HL-60/S4 treated with phorbol 12-myristate 13-acetate at 8.2 ng/mL for 4 days and 3 days (cell line): Measurements from ENCODE around the gene PLIN3.
"Not testable (repeated sequence)": the region's sequence is repeated elsewhere in the genome, so short reads cannot be mapped to it uniquely, and the experiment has no call there.

Experiments
- in situ Hi-C: fragments of 300-500 bp; cut with MboI; formaldehyde crosslinking; loops from 2 replicates; pipeline ENCODE4 v1.15.0; 2022; ENCODE audit warnings: low sequenced_read_pairs

Gene PLIN3

DNA sequence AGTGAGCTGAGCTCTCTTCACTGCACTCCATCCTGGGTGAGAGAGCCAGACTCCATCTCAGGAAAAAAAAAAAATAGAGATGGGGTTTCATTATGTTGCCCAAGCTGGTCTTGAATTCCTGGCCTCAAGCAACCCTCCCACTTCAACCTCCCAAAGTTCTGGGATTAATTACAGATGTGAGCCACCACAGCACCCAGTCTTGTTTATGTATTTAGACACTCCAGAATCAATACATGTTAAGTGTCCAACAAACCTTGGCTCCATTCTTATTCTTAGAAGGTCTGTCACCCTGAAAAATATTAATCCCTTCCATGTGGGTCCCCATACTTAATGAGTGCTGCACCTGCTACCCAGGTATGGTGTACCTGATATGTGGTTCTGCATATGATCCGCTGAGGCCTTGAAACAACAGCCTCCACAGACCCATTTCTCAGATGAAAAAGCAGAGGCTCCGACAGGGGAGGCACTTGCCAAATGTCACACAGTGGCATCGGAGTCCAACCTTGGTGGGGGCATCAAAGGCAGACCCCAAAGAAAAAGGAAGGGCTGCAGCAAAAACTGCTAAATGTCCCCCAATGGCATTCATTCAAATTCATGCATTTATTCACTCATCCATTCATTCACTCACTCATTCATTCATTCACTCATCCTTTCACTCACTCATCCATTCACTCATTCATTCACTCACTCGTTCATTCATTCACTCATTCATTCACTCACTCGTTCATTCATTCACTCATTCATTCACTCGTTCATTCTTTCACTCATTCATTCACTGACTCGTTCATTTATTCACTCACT lies 52.6 kb downstream of the PLIN3 start:
- in situ Hi-C loops = no loop called here

DNA sequence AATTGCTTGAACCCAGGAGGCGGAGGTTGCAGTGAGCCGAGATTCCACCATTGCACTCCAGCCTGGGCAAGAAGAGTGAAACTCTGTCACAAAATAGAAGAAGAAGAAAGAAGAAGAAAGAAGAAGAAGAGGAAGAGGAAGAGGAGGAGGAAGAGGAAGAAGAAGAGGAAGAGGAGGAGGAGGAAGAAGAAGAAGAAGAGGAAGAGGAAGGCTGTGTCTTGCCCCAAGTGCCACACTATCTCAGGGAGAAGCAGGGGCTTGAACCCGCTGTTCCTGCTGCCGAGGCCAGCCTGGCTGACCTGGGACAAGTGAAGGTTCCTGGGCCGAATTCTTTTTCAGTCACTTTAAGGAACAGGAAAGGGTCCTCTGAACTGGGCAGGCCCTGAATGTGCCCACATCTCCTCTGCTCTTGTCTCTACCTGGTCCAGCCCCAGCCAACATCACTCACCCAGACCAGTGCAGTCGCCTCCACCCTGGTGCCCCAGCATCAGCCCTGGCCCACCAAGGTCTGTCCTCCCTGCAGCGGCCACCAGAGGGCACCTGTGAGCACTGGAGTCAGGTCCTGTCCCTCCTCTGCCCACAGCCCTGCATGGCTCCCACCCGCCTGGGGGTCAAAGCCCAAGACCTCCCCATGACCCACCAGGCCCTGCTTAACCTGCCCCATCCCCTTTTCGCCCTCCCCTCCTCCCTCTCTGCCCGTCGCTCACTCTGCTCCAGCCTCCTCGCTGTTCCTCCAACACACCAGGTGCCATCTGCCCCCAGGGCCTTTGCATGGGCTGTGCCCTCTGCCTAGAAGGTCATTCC lies 55.9 kb downstream of the PLIN3 start:
- in situ Hi-C loops = no loop called here

DNA sequence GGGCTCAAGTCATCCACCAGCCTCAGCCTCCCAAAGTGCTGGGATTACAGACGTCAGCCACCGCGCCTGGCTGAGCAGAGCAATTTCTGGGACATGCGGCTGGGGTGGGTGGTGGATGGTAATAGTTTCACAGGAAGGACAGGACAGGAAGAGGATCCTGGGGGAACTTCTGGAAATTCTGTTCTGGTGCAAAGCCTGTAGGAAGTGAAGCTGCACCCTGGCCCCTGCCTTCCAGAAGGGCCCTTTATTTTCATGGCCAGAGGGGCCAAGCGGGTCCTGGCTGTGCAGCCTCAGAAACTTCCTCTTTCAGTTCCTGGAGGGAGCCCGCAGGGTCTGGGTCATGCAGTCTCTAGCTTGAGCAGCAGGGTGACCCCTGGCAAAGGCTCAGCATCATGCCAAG lies 60.3 kb downstream of the PLIN3 start:
- in situ Hi-C loops = no loop called here

DNA sequence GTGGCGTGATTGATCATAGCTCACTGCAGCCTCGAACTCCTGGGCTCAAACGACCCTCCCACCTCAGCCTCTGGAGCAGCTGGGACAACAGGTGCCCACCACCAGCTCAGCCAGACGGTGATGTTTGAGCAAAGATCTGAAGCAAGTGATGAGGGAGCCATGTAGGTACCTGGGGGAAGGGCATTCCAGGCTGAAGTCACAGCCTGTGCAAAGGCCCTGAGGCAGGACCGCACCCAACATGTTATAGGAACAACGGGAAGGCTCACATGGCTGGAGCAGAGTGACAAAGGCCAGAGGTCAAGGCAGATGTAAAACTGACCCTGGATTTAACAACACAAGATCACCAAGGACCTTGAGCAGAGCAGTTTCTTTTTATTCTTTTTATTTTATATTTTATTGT lies 61.1 kb downstream of the PLIN3 start:
- in situ Hi-C loops = no loop called here

DNA sequence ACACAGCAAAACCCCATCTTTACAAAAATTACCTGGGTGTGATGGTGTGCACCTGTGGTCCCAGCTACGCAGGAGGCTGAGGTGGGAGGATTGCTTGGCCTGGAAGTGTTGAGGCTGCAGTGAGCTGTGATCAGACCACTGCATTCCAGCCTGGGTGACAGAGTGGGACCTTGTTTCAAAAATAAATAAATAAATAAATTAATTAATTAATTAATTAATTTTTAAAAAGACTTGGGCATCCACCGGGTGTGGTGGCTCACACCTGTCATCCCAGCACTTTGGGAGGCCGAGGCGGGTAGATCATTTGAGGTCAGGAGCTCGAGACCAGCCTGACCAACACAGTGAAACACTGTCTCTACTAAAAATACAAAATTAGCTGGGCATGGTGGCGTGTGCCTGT lies 62.3 kb downstream of the PLIN3 start:
- in situ Hi-C loops = not testable (repeated sequence)

DNA sequence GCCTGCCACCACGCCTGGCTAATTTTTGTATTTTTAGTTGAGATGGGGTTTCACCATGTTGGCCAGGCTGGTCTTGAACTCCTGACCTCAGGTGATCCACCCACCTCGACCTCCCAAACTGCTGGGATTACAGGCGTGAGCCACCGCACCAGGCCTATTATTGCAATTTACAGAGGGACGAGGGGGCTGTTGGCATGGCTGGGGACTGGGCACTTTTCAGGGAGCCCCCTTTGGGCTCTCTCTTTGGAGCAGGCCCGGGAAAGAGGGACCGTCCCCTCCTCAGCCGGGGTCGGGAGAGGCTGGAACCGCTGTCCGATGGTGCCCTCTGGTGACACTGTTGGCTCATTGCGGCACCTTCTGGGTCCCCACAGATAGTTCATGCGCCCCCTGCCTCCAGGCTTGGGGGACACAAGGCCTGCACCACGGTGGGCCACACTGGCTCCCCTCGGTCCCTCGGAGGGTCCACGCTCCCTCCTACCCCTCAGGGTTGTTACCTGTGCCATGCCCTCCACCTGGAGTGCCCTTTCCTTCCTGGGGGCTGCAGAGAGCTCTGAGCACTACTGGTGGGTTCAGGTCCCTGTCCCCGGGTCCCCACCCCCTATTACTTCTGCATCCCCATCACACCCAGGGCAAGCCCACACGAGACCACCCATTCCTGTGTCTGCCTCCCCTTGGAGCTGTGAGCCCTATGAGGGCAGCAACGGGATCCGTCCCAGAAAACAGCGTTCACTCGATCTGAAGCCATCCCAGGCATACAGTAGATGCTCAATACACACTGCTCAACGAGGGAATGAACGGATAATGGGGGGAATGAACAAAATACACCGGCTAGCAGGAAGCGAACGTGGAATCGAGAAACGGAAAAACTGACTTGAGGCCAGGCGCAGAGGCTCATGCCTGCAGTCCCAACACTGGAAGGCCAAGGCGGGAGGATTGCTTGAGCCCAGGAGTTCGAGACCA lies 63.5 kb downstream of the PLIN3 start:
- in situ Hi-C loops = no loop called here

DNA sequence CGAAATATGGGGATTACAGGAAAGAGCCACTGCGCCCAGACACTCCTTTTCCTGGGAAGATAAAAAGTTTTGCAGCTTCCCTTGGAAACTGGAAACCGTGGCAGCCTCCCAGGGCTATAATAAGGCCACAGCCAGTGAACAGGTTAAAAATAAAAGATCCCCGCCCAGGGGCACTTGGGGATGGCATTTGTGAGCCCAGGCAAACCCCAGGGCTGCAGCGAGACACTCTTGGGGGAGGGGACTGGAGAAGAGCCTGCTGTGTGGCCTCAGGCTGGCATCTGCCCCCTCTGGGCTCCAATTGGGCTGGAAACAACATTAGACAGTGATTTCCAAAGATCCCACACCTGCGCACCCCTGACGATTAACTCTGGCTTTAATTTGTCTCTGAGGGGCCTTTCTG lies 64.8 kb downstream of the PLIN3 start:
- in situ Hi-C loops = no loop called here

DNA sequence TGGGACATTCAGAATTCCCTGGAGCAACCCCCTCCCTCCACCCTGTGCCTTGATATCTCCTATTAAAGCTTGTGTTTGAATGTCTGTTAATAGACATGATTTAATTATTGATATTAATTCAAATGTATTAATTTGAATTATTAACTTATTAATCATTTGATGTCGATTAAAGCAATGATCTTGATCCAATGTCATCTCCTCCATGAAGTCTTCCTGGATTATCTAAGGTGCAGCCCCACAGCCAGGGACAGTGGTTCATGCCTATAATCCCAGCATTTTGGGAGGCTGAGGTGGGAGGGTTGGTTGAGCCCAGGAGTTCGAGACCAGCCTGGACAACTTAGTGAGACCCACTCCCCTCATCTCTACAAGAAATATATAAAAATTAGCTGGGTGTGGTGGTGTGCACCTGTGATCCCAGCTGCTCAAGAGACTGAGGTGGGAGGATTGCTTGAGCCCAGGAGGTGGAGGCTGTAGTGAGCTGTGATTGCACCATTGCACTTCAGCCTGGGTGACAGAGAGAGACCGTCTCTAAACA lies 66.3 kb downstream of the PLIN3 start:
- in situ Hi-C loops = no loop called here

DNA sequence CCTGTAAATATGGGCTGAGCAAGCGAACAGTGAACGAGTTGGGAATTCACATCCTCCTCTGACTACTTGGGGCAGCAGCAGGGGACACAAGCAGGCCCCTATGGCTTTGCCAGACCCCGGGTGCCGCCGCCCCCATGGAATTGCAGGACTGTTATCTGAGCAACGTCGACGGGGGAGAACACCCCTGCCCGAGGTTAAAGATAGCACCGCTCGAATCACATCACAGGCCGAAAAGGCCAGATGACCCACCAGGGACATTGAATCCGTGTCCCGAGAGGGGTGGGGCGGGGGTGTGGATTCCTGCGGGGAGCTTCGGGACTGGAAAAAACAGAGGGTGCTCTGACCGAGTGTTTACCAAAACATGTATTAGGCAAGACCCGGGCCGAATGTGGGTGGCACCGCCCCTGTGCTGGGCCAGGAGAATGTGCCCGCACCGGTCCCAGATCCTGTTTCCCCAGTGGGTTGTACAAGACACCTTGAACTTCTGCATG lies 66.8 kb downstream of the PLIN3 start:
- in situ Hi-C loops = no loop called here

DNA sequence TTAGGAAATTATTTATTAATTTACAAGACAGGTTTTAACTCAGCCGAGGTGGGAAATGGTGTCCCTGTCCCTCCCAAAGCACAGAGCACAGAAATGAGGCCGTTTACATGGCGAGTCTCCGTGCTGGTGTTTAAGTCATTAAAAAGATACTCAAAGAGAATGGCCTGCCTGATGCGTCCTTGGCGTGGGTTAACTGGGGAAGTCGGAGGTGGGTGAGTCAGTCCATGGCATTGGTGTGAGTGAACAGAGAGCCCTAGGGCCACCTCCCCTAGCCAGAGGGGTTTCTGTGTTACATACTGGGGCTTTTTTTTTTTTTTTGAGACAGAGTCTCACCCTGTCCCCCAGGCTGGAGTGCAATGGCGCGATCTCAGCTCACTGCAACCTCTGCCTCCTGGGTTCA lies 72.1 kb downstream of the PLIN3 start:
- in situ Hi-C loops = no loop called here

DNA sequence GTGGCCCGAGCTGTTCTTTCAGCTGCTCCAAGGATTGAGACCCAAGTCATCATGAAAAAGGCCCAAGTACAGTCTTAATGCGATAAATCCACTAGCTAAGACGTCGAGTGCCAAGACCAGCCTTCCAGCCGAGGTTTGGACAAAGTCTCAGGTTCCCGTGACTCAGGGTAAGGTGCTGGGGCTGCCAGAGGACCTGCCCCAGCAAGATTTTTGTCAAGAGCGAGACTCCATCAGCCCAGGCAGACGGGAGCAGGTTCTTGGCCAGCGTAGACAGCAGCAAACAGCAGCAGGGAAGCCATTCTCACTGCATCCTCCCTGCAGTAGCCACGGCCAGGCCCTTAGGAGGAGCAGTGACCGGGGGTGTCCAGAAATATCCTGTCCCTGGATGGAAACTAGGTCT lies 72.5 kb downstream of the PLIN3 start:
- in situ Hi-C loops = loop anchor here (5.0 kb wide), 1 partner anchor 68 kb away; no protein-coding TSS in a partner anchor

DNA sequence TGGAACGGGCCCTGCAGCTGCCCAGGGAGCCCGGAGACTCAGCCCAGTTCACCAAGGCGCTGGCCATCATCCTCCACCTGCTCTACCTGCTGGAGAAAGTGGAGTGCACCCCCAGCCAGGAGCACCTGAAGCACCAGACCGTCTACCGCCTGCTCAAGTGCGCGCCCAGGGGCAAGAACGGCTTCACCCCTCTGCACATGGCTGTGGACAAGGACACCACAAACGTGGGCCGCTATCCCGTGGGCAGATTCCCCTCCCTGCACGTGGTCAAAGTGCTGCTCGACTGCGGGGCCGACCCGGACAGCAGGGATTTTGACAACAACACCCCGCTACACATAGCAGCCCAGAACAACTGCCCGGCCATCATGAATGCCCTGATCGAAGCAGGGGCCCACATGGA lies 74.2 kb downstream of the PLIN3 start:
- in situ Hi-C loops = loop anchor here (5.0 kb wide), 1 partner anchor 66 kb away; no protein-coding TSS in a partner anchor

DNA sequence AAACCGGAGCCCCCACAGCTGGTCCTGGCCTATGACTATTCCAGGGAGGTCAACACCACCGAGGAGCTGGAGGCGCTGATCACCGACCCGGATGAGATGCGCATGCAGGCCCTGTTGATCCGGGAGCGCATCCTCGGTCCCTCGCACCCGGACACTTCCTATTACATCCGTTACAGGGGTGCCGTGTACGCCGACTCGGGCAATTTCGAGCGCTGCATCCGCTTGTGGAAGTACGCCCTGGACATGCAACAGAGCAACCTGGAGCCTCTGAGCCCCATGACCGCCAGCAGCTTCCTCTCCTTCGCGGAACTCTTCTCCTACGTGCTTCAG lies 74.6 kb downstream of the PLIN3 start:
- in situ Hi-C loops = loop anchor here (5.0 kb wide), 1 partner anchor 66 kb away; no protein-coding TSS in a partner anchor

DNA sequence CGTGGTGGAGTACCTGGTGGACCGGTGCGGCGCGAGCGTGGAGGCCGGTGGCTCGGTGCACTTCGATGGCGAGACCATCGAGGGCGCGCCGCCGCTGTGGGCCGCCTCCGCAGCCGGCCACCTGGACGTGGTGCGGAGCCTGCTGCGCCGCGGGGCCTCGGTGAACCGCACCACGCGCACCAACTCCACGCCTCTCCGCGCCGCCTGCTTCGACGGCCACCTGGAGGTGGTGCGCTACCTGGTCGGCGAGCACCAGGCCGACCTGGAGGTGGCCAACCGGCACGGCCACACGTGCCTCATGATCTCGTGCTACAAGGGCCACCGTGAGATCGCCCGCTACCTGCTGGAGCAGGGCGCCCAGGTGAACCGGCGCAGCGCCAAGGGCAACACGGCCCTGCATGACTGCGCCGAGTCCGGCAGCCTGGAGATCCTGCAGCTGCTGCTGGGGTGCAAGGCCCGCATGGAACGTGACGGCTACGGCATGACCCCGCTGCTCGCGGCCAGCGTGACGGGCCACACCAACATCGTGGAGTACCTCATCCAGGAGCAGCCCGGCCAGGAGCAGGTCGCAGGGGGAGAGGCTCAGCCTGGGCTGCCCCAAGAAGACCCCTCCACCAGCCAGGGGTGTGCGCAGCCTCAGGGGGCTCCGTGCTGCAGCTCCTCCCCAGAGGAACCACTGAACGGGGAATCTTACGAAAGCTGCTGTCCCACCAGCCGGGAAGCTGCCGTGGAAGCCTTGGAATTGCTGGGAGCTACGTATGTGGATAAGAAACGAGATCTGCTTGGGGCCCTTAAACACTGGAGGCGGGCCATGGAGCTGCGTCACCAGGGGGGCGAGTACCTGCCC lies 75.2 kb downstream of the PLIN3 start:
- in situ Hi-C loops = loop anchor here (5.0 kb wide), 1 partner anchor 65 kb away; no protein-coding TSS in a partner anchor

DNA sequence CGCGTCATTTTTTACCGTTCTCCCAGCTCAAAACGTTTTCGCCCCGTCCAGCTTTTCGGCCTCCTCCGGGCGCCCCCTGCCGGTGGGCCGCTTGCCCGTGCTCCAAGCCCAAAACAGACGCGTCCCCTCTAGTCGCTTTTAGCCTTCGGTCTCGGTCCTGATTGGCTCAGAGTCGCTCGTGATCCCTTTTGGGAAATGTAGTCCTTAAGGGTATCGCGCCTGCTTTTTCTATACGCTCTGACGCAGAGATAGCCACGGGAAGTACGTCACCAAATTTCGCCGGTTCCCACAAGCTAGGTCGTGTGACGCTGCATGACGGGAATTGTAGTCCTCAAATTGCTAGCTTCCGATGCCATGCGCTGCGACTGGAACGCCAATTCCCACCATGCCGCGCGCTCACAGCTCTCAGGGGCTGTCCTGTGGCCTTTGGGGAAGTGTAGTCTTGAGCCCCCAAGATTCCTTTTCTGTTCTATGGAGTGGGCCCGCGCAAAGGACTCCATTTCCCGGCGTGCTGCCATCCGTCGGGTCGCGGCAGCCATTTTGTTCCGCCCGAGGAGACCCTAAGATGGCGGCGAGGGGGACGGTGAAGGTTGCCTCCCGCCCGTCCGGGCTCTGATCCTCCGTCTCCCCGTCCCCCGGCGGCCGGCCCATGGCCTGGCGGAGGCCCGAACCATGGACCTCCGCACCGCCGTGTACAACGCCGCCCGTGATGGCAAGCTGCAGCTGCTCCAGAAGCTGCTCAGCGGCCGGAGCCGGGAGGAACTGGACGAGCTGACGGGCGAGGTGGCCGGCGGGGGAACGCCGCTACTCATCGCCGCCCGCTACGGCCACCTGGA lies 76.1 kb downstream of the PLIN3 start, which contains the start of gene FEM1A:
TSS of gene FEM1A (plus strand) at position 552 of the 836 bp plus-strand sequence. CDS start at position 673, 121 bp downstream.
- in situ Hi-C loops = loop anchor here (5.0 kb wide), 1 partner anchor 64 kb away; no protein-coding TSS in a partner anchor
